Lower lobe of right lung (tissue), 2 donors: ENCODE results near the gene ASB1. TPM values are rescaled to one million over a fixed set of nuclear protein-coding genes. Genes with fewer than 3 reads are reported as not detected.

Experiments
- ATAC-seq, 2 donors: fragments of 200-7000 bp; cut with Tn5 transposase; one replicate each; pipeline ENCODE4 v1.9.1; 2020 to 2022; ENCODE audit warnings: mild to moderate bottlenecking in 2 of 2, moderate library complexity in 2 of 2
- DNase-seq: peaks from one replicate; pipeline ENCODE4 v3.0.0-alpha.2; 2020
- H3K27ac ChIP-seq: fragments of 200-600 bp; one replicate; pipeline ENCODE4 v1.8.0; 2022
- H3K27me3 ChIP-seq: fragments of 200-600 bp; one replicate; pipeline ENCODE4 v1.8.0; 2022; ENCODE audit warnings: low read depth
- H3K36me3 ChIP-seq: fragments of 200-600 bp; one replicate; pipeline ENCODE4 v1.8.0; 2022; ENCODE audit warnings: mild to moderate bottlenecking
- H3K4me1 ChIP-seq: fragments of 200-600 bp; one replicate; pipeline ENCODE4 v1.8.0; 2022
- H3K4me3 ChIP-seq: fragments of 200-600 bp; one replicate; pipeline ENCODE4 v1.8.0; 2022; ENCODE audit warnings: mild to moderate bottlenecking
- H3K9me3 ChIP-seq: fragments of 200-600 bp; one replicate; pipeline ENCODE4 v1.8.0; 2022
- intact Hi-C: fragments of 100-400 bp; cut with DNase I; formaldehyde crosslinking; loops from one replicate; pipeline ENCODE4 v1.11.0; 2022
- long read RNA-seq: library from polyadenylated mRNA; unstranded; transcript quantifications from one replicate; pipeline ENCODE4 v2.0.0, GENCODE V29; 2021
- total RNA-seq: library from RNA; stranded (reverse); fragmentation: NEBNext Ultra II Directional; extraction: Animal tissue kit (Norgen Biotek cat#: 25700); gene quantifications from one replicate; pipeline ENCODE4 v1.2.1, GENCODE V29; 2021
- TF ChIP-seq, protein P1 (sequence below): fragments of 200-600 bp; IDR thresholded peaks from one replicate; pipeline ENCODE4 v1.8.0; 2022; ENCODE audit warnings: antibody characterized with exemption, mild to moderate bottlenecking
- donor health status: DM: no; HTN: yes; CAD: no; lungs with severe emphysema.

The ASB1 gene, protein sequence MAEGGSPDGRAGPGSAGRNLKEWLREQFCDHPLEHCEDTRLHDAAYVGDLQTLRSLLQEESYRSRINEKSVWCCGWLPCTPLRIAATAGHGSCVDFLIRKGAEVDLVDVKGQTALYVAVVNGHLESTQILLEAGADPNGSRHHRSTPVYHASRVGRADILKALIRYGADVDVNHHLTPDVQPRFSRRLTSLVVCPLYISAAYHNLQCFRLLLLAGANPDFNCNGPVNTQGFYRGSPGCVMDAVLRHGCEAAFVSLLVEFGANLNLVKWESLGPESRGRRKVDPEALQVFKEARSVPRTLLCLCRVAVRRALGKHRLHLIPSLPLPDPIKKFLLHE
- total RNA-seq: 20.7 TPM
- long read RNA-seq, full-length matches to known transcripts: 10 of 28 reads
- long read RNA-seq, partial matches to known transcripts: 6 of 28 reads
- long read RNA-seq, other reads (novel, unspliced or antisense): 12 of 28 reads

- H3K27ac ChIP-seq: peak within 1 kb of the TSS; percentile 93
- DNase-seq (peak; percentile 88), ATAC-seq (peak; percentile 90 to 95)
- no peaks in the 10 kb centered on the region for H3K36me3 ChIP-seq
- peaks cover 27% of the 10 kb centered on the region for H3K4me1 ChIP-seq
- H3K4me3 ChIP-seq: peak within 1 kb of the TSS; percentile 92
- no peaks in the 10 kb centered on the region for H3K9me3 ChIP-seq
- TF ChIP-seq, protein P1, sequence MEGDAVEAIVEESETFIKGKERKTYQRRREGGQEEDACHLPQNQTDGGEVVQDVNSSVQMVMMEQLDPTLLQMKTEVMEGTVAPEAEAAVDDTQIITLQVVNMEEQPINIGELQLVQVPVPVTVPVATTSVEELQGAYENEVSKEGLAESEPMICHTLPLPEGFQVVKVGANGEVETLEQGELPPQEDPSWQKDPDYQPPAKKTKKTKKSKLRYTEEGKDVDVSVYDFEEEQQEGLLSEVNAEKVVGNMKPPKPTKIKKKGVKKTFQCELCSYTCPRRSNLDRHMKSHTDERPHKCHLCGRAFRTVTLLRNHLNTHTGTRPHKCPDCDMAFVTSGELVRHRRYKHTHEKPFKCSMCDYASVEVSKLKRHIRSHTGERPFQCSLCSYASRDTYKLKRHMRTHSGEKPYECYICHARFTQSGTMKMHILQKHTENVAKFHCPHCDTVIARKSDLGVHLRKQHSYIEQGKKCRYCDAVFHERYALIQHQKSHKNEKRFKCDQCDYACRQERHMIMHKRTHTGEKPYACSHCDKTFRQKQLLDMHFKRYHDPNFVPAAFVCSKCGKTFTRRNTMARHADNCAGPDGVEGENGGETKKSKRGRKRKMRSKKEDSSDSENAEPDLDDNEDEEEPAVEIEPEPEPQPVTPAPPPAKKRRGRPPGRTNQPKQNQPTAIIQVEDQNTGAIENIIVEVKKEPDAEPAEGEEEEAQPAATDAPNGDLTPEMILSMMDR: no peak
- H3K27me3 ChIP-seq: no peaks in the 10 kb centered on the region
- intact Hi-C loops: no loop called here
Measured at GRCh38 chr2:238426568-238427434, at the start of gene ASB1. TSS of gene ASB1 (plus strand) at chr2:238426927. CDS start at chr2:238427071, 144 bp downstream.

GRCh38 chr2:238378230-238379095 lies 48.3 kb upstream of the ASB1 start:
- no peak for ATAC-seq
- Histone ChIP-seq H3K27me3 (no peaks in the 10 kb centered on the region), H3K4me3 (no peak overlapping the region), H3K4me1 (peaks cover 18% of the 10 kb centered on the region), H3K27ac (no peak overlapping the region), H3K9me3 (no peaks in the 10 kb centered on the region), H3K36me3 (no peaks in the 10 kb centered on the region)
- no peak for DNase-seq
- intact Hi-C loops: no loop called here
- TF ChIP-seq, protein P1: no peak

- Histone ChIP-seq H3K4me1 (peaks cover 18% of the 10 kb centered on the region), H3K36me3 (no peaks in the 10 kb centered on the region), H3K9me3 (no peaks in the 10 kb centered on the region), H3K4me3 (no peak overlapping the region), H3K27ac (no peak overlapping the region), H3K27me3 (no peaks in the 10 kb centered on the region)
- DNase-seq (peak; percentile 62), ATAC-seq (peak; percentile 25 to 27)
- intact Hi-C loops: no loop called here
- TF ChIP-seq, protein P1: no peak
Measured at GRCh38 chr2:238379096-238379810, 47.5 kb upstream of the ASB1 start.

DNA sequence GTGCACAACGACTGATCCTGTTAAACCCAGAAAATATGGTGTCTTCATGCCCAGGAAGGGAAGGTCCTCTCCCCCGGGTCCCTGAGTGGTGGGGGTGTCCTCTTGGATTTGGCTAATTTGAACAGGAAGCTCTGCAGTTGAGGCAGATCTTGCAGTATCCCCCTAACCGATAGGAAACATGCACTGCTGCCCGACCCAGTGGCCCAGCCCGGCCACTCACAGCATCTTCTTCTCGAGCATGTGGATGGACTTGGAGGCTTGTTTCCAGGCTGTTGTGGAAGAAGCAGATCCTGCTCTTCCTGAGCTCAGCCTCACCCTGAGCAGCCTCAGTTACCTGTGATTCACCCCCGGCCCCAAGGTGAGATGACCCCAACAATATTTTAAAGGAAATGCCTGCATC lies 46.4 kb upstream of the ASB1 start:
- peaks cover 18% of the 10 kb centered on the region for H3K4me1 ChIP-seq
- no peak overlapping the region for H3K4me3 ChIP-seq
- intact Hi-C loops: no loop called here
- H3K27ac ChIP-seq: no peak overlapping the region
- ATAC-seq (no peak), DNase-seq (no peak)
- TF ChIP-seq, protein P1: no peak
- H3K27me3 ChIP-seq: no peaks in the 10 kb centered on the region
- H3K36me3 ChIP-seq: no peaks in the 10 kb centered on the region
- no peaks in the 10 kb centered on the region for H3K9me3 ChIP-seq
